A673 (cell line): ENCODE measurements around the gene PTPRR. TPM values are rescaled to one million over a fixed set of nuclear protein-coding genes. Genes with fewer than 3 reads are reported as not detected.

ENCODE experiments used
- BruUV-seq: library from RNA; stranded (reverse); fragments of 400-500 nt; replicated peaks from 2 replicates; lab custom pipeline; 2021; lab: Mats Ljungman, UMichigan
- CTCF ChIA-PET: fragments of 300-600 bp; sonication (Branson Sonifier 250); formaldehyde crosslinking; loops from one replicate; lab custom pipeline; 2022; ENCODE audit warnings: antibody characterized with exemption; lab: Charles Lee
- POLR2A ChIA-PET: fragments of 300-600 bp; sonication (Branson Sonifier 250); formaldehyde crosslinking; loops from one replicate; lab custom pipeline; 2022; ENCODE audit warnings: antibody characterized with exemption; ENCODE audit not compliant: low non-redundant PET; lab: Charles Lee
- DNase-seq: peaks from one replicate; pipeline ENCODE4 v3.0.0-alpha.2; 2015; ENCODE audit warnings: low spot score
- H3K27ac ChIP-seq: fragments of 200-600 bp; sonication (generic); 2 replicates; pipeline ENCODE4 v1.5.1; 2016; ENCODE audit warnings: mixed run types, low read depth, mild to moderate bottlenecking, mixed read lengths, antibody characterized with exemption, low read length; ENCODE audit not compliant: poor library complexity, severe bottlenecking
- H3K27me3 ChIP-seq: fragments of 200-600 bp; sonication (generic); replicated peaks from 2 replicates; pipeline ENCODE4 v1.6.1; 2017; ENCODE audit warnings: mixed run types, low read depth, mild to moderate bottlenecking, mixed read lengths, antibody characterized with exemption, low read length; ENCODE audit not compliant: insufficient read depth, poor library complexity
- H3K36me3 ChIP-seq: fragments of 200-600 bp; sonication (generic); 2 replicates; pipeline ENCODE4 v1.6.1; 2016; ENCODE audit warnings: mixed run types, mild to moderate bottlenecking, mixed read lengths, antibody characterized with exemption, low read length; ENCODE audit not compliant: insufficient read depth, poor library complexity, severe bottlenecking
- H3K4me1 ChIP-seq: fragments of 200-600 bp; sonication (generic); 2 replicates; pipeline ENCODE4 v1.6.1; 2017; ENCODE audit warnings: mixed run types, mild to moderate bottlenecking, mixed read lengths, antibody characterized with exemption, low read length; ENCODE audit not compliant: insufficient read depth, poor library complexity, severe bottlenecking
- H3K4me3 ChIP-seq: fragments of 200-600 bp; sonication (generic); 2 replicates; pipeline ENCODE4 v1.5.1; 2016; ENCODE audit warnings: low read depth, mixed run types, mild to moderate bottlenecking, mixed read lengths, low read length; ENCODE audit not compliant: poor library complexity, severe bottlenecking
- H3K9me3 ChIP-seq: fragments of 200-600 bp; sonication (generic); 2 replicates; pipeline ENCODE4 v1.6.1; 2016; ENCODE audit warnings: mixed run types, low read depth, mild to moderate bottlenecking, mixed read lengths, antibody characterized with exemption, low read length; ENCODE audit not compliant: poor library complexity, severe bottlenecking
- EZH2 ChIP-seq: fragments of 200-600 bp; sonication (generic); IDR thresholded peaks from 2 replicates; pipeline ENCODE4 v1.6.1; 2017; ENCODE audit warnings: borderline replicate concordance, low read depth, mild to moderate bottlenecking, mixed read lengths, antibody characterized with exemption, low read length; ENCODE audit not compliant: poor library complexity, severe bottlenecking
- intact Hi-C: fragments of 100-400 bp; cut with micrococcal nuclease; formaldehyde crosslinking; loops from one replicate; pipeline ENCODE4 v1.10.0; 2022; ENCODE audit not compliant: unreplicated experiment
- total RNA-seq: library from RNA; stranded (reverse); gene quantifications from 2 replicates; pipeline ENCODE4 v1.2.3, GENCODE V29; 2021
- TF ChIP-seq, protein P1 (sequence below): fragments of 300-800, 200-600 bp; sonication (generic); conservative IDR thresholded peaks from 2 replicates; pipeline ENCODE4 v1.5.1; 2017; ENCODE audit warnings: low read depth, mild to moderate bottlenecking, antibody characterized with exemption, low read length, moderate library complexity, mixed read lengths

Gene PTPRR
- total RNA-seq, 1 experiment from 2014 or later, result not detected

DNA sequence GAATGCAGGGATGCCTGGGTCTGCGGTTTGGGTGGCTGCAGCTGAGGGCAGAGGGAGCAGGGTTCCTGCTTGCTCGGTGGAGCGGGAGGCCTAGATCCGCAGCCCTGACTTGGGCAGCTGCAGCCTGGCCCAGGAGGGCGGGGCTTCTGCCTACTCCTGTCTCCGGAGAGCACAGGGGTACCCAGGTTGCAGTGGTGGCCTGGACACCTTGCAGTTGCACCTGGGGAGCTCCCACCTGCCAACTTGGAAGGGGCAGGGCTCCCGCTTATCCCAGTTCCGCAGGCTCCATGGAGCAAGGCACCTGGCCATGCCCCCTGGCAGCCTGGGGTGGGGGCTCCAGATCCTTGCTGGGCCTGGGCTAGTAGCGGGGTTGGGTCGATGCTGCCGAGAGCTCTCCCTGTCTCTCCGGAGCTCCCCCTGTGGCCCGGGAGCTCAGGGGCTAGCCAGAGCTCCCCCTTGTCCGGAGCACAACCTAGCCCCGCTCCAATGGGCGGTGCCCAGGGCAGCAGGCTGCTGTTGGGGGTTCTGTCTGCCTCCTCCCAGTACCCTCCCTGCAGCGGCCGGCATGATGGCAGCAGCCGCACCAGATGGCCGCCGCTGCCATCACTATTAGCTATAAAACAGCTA, 136.4 kb downstream of the PTPRR start:
- intact Hi-C loops, result no loop called here
- no TSS peak for BruUV-seq
- no peak overlapping the region for H3K4me3 ChIP-seq
- ChIA-PET CTCF (no interaction called here), POLR2A (interaction anchor here (0.6 kb wide), 1 partner anchor 515 kb away, joined by 4 read pairs; no protein-coding TSS in a partner anchor)
- no peaks in the 10 kb centered on the region for H3K36me3 ChIP-seq
- peaks cover 6% of the 10 kb centered on the region for H3K9me3 ChIP-seq
- TF ChIP-seq, protein P1, sequence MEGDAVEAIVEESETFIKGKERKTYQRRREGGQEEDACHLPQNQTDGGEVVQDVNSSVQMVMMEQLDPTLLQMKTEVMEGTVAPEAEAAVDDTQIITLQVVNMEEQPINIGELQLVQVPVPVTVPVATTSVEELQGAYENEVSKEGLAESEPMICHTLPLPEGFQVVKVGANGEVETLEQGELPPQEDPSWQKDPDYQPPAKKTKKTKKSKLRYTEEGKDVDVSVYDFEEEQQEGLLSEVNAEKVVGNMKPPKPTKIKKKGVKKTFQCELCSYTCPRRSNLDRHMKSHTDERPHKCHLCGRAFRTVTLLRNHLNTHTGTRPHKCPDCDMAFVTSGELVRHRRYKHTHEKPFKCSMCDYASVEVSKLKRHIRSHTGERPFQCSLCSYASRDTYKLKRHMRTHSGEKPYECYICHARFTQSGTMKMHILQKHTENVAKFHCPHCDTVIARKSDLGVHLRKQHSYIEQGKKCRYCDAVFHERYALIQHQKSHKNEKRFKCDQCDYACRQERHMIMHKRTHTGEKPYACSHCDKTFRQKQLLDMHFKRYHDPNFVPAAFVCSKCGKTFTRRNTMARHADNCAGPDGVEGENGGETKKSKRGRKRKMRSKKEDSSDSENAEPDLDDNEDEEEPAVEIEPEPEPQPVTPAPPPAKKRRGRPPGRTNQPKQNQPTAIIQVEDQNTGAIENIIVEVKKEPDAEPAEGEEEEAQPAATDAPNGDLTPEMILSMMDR, result no peak
- TF ChIP-seq EZH2, result no peak
- H3K27me3 ChIP-seq, result no peaks in the 10 kb centered on the region
- DNase-seq, result no peak
- no peak overlapping the region for H3K27ac ChIP-seq
- H3K4me1 ChIP-seq, result no peaks in the 10 kb centered on the region

DNA sequence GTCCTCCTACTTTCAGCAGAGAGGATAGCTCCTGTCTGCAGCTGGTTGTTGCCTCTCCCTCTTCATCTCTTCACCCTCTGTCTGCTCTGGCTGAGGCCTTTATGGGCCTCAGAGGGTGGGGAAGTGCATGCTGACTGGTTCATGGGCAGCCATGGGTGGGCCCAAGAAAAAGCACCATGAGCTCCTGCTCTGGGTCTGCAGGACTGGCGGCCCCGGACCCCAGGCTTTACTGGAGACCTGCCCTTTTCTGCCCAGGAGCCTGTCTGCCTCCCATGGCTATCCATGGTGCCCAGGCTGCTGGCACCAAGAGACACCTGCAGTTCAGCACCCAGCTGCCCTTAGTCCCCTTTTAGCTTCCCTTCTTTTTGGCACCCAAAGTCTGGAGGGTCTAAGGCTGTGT, 137.1 kb downstream of the PTPRR start:
- no peaks in the 10 kb centered on the region for H3K4me1 ChIP-seq
- H3K9me3 ChIP-seq, result peaks cover 6% of the 10 kb centered on the region
- DNase-seq, result no peak
- no peaks in the 10 kb centered on the region for H3K36me3 ChIP-seq
- no peak overlapping the region for H3K4me3 ChIP-seq
- no peak for TF ChIP-seq EZH2
- TF ChIP-seq, protein P1, result no peak
- ChIA-PET CTCF (no interaction called here), POLR2A (interaction anchor here (0.6 kb wide), 1 partner anchor 516 kb away, joined by 4 read pairs; no protein-coding TSS in a partner anchor)
- no peak overlapping the region for H3K27ac ChIP-seq
- H3K27me3 ChIP-seq, result no peaks in the 10 kb centered on the region
- intact Hi-C loops, result no loop called here
- BruUV-seq, result no TSS peak

DNA sequence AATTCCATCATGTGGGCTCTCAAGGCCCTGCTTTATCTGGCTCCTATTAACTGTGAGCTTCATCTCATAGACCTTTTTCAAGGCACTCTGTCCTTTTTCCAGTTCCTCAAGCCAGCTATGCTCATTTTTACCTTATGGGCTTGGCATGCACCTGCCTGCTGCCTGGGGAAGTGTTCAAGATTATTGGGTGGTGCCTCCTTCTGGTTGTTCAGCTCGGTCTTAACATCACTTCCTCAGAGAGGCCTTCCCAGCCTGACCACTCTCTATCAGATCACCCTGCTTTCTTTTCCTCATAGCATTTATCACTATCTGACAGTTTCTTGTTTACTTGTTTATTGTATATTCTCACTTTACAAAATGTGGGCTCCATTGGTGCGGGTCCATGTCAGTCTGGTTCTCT, 141.3 kb downstream of the PTPRR start:
- BruUV-seq, result no TSS peak
- no peak for DNase-seq
- intact Hi-C loops, result no loop called here
- POLR2A ChIA-PET, result no interaction called here
- Histone ChIP-seq H3K27ac (no peak overlapping the region), H3K4me3 (no peak overlapping the region), H3K27me3 (no peaks in the 10 kb centered on the region), H3K36me3 (no peaks in the 10 kb centered on the region), H3K9me3 (peaks cover 6% of the 10 kb centered on the region), H3K4me1 (peaks cover 10% of the 10 kb centered on the region)
- TF ChIP-seq, protein P1, result no peak
- no peak for TF ChIP-seq EZH2
- CTCF ChIA-PET, result no interaction called here
